Measurements from ENCODE around the gene RUNX2.
"Not testable (repeated sequence)": the region's sequence is repeated elsewhere in the genome, so short reads cannot be mapped to it uniquely, and the experiment has no call there.

RUNX2 gene

GRCh38 chr6:45655745-45656476, 327.8 kb downstream of the RUNX2 start:
- no peak for DNase-seq

GRCh38 chr6:45657226-45657625, 329.1 kb downstream of the RUNX2 start:
- no peak for DNase-seq

- DNase-seq, result no peak
Observed at GRCh38 chr6:45658400-45658799, 330.3 kb downstream of the RUNX2 start.

- no peak for DNase-seq
Observed at GRCh38 chr6:45658958-45659357, 330.8 kb downstream of the RUNX2 start.

GRCh38 chr6:45661661-45662060, 333.5 kb downstream of the RUNX2 start:
- DNase-seq, result no peak

- DNase-seq, result no peak
Observed at GRCh38 chr6:45663251-45664221, 335.4 kb downstream of the RUNX2 start.

- no peak for DNase-seq
Observed at GRCh38 chr6:45664707-45665106, 336.6 kb downstream of the RUNX2 start.

- DNase-seq, result no peak
Observed at GRCh38 chr6:45665859-45666258, 337.7 kb downstream of the RUNX2 start.

GRCh38 chr6:45666846-45667245, 338.7 kb downstream of the RUNX2 start:
- no peak for DNase-seq

- no peak for DNase-seq
Observed at GRCh38 chr6:45667300-45667699, 339.2 kb downstream of the RUNX2 start.

GRCh38 chr6:45667766-45668165, 339.6 kb downstream of the RUNX2 start:
- DNase-seq, result no peak

GRCh38 chr6:45668705-45669104, 340.6 kb downstream of the RUNX2 start:
- DNase-seq, result no peak

- not testable (repeated sequence) for DNase-seq
Observed at GRCh38 chr6:45673167-45673566, 345.0 kb downstream of the RUNX2 start.

- DNase-seq, result not testable (repeated sequence)
Observed at GRCh38 chr6:45675166-45675565, 347.0 kb downstream of the RUNX2 start.

- no peak for DNase-seq
Observed at GRCh38 chr6:45675634-45676033, 347.5 kb downstream of the RUNX2 start.

- DNase-seq, result no peak
Observed at GRCh38 chr6:45676380-45676779, 348.2 kb downstream of the RUNX2 start.

GRCh38 chr6:45677381-45678284, 349.5 kb downstream of the RUNX2 start:
- no peak for DNase-seq

GRCh38 chr6:45678285-45678607, 350.1 kb downstream of the RUNX2 start:
- no peak for DNase-seq

- DNase-seq, result no peak
Observed at GRCh38 chr6:45679163-45679562, 351.0 kb downstream of the RUNX2 start.

GRCh38 chr6:45679631-45680030, 351.5 kb downstream of the RUNX2 start:
- no peak for DNase-seq

- no peak for DNase-seq
Observed at GRCh38 chr6:45681860-45682511, 353.9 kb downstream of the RUNX2 start.

GRCh38 chr6:45684476-45684875, 356.3 kb downstream of the RUNX2 start:
- DNase-seq, result no peak

GRCh38 chr6:45685076-45685475, 356.9 kb downstream of the RUNX2 start:
- DNase-seq, result no peak
